GM15510 (cell line): Measurements from ENCODE around the gene PCCA.

Source experiments
- POLR2A ChIP-seq: IDR thresholded peaks from 3 replicates; pipeline ENCODE4 v1.6.1; 2011; ENCODE audit warnings: borderline replicate concordance; ENCODE audit not compliant: insufficient read length; ENCODE audit errors: extremely low read depth

PCCA gene

GRCh38 chr13:100336795-100337516, 248.1 kb downstream of the PCCA start:
- no peak for TF ChIP-seq POLR2A

DNA sequence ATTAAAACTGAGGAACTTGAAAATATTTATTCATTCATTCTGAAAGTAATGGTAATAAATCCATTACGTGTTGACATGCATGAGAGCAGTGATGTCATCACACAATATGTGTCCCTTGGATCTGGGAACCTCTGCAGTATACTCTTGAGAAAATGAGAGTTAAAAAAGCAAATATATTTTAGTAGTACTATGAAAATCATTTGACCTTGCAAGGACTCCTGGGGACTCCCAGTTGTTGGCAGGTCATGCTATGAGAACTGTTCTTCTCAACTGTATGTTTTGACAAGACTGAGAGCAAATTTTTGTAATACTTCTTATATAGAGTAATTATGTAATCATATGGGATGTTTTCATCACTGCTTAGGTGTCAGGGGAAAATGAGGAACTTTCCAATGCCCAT, 249.4 kb downstream of the PCCA start:
- TF ChIP-seq POLR2A: no peak

GRCh38 chr13:100339411-100339940, 250.6 kb downstream of the PCCA start:
- no peak for TF ChIP-seq POLR2A

DNA sequence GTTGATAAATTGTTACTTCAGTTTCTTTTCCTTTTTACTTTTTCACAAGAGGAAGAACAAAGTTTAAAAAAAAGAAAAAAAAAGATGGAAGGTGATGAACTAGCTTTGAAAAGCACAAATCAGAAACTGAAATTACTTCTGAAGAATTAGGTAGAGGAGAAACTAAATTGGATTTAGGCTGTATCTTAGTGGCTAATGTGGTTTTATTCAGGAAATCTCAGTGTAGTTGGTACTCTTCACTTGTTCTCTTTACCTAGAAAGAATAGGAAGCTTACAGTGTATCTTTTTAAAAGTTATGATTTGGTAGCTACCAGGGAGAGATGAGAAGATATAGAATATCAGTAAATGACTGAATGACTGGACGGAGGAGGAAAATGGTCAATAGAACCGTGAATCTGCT, 252.0 kb downstream of the PCCA start:
- TF ChIP-seq POLR2A: no peak

DNA sequence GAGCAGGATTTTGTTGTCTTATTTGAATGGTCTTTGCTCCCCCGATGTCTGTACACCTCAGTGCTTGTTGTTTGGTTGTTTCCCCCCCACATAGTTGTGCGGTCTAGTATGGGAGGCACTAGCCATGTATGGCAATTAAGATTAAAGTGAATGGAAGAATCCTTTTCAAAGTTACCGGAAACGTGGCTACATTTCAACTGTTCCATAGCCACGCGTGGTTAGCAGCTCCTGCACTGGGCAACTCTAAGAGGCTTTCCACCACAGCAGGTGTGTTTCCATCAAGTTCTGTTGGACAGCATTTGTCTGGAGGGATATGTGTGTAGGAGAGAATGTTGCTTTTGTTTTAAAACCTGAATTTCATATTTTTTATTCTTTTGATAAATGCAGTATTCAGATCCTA, 252.4 kb downstream of the PCCA start:
- TF ChIP-seq POLR2A: no peak

DNA sequence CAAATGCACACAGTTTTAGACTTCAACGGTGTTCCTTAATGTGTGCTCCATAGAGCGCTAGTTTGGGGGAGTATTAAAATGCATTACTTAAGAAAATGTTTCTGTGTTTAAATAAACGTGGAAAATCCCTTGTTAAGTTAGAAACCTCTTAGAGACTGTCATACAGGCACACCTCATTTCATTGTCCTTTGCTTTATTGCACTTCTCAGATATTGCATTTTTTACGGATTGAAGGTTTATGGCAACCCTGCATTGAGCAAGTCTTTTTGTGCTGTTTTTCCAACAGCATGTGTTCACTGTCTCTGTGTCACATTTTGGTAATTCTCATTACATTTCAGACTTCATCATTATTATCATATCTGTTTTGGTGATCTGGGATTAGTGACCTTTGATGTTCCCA, 255.7 kb downstream of the PCCA start:
- no peak for TF ChIP-seq POLR2A

DNA sequence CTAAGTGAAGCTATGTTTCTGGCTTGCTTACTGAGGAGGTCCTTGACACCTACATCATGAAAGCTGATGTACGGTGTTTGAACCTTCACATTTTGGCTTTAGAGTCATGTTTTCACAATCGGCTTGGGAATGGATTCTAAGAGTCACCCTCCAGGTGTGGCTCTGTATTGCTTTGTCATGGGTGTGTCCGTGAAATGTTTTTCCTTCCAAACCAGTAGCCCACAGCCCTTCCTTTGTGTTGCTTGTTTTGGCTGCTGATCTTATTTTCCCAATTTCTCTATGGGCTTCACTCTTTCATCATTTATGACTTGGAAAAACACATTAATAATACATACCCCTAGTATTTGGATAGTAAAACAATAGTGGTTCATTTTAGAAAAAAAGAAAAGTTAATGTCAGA, 259.1 kb downstream of the PCCA start:
- TF ChIP-seq POLR2A: no peak

DNA sequence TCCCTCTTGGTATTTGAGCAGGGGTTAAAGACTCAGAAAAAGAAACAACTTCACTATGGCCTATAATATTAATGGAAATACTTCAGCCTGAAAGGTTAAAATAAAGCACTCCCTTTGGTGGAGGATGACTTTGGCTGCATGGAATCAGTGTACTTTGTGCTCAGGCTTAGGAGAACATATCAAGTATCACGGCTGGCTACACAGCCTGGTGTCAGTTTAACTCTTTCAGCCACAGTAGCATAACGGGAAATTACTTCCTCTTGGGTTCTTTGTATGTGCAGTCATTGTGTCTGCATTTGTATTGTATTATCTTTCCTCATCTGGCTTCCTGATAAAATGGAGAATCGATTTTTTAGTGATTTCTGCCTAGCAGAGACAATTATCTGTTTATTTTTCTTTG, 260.7 kb downstream of the PCCA start:
- no peak for TF ChIP-seq POLR2A

GRCh38 chr13:100350601-100351000, 261.7 kb downstream of the PCCA start:
- TF ChIP-seq POLR2A: no peak

DNA sequence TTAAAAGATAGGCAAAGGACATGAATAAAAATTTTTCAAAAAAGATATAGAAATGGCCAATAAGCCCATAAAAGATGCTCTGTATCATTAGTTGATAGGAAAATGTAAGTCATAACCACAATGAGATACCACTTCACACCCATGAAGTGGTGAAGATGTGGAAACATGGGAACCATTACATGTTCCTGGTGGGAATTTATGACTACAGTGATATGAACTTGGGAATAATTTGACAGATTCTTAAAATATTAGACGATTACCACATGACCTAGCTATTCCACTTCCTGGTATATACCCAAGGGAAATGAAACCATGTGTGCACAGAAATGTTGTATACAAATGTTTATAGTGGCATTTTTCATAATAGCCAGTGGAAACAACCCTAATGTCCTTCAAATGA, 267.5 kb downstream of the PCCA start:
- TF ChIP-seq POLR2A: no peak

- TF ChIP-seq POLR2A: no peak
Observed at GRCh38 chr13:100356889-100357288, 268.0 kb downstream of the PCCA start.

DNA sequence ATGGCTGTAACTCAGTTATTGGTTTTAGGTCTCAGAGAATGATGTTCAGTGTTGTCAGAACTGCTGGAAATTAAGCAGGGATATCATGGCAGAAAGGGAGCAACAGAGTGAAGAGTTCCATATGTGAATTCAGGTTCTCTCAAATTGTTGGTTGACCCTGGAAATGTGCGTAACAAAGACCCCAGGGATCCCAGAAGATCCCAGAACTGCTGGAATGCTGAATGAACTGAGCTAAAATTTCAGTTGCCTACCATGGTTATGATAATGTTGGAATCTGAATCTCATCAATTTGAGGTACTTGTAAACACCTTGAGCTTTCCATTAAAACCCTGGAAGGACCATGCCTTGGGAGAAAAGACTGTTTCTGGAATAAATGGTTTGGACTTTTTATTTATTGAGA, 268.9 kb downstream of the PCCA start:
- TF ChIP-seq POLR2A: no peak

DNA sequence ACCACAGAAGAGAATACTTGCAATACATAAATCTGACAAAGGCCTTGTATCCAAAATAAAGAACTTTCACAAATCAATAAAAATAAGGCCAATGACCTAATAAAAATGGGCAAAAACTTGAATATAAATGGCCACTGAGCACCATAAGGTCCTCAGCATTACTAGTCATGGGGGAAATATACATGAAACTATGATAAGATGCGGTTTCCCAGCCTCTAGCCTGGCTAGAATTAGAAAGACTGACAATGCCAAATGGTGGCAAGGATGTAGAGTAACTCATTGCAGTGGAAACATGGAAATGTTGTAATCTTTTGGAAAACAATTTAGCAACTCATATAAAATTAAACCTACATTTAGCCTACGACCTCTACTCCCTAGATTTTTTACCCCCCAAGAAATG, 272.6 kb downstream of the PCCA start:
- no peak for TF ChIP-seq POLR2A

- no peak for TF ChIP-seq POLR2A
Observed at GRCh38 chr13:100362371-100362770, 273.5 kb downstream of the PCCA start.

DNA sequence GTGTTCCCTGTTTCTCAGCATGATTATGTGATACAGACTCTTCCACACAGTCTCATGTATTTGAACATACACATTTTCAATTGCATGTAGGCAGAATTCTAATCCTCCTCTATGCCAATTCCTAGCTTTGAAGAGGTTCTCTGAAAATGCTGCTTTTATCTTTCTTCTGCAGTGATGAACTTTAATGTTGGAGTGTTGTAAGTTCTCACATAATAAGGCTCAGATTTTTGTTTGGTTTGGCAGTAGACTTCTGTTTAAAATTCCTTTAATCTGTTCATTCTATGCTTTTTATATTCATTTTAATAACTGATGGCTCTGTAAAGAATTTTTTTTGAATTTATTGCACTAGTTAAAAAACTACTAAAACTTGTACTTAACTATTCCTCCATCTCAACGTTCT, 273.9 kb downstream of the PCCA start:
- no peak for TF ChIP-seq POLR2A

- no peak for TF ChIP-seq POLR2A
Observed at GRCh38 chr13:100363285-100363711, 274.4 kb downstream of the PCCA start.
